ENCODE data around the gene RGS2. TPM values are rescaled to one million over a fixed set of nuclear protein-coding genes. Genes with fewer than 3 reads are reported as not detected.

Gene RGS2
- total RNA-seq, 1 donor: 86.1 TPM

DNA sequence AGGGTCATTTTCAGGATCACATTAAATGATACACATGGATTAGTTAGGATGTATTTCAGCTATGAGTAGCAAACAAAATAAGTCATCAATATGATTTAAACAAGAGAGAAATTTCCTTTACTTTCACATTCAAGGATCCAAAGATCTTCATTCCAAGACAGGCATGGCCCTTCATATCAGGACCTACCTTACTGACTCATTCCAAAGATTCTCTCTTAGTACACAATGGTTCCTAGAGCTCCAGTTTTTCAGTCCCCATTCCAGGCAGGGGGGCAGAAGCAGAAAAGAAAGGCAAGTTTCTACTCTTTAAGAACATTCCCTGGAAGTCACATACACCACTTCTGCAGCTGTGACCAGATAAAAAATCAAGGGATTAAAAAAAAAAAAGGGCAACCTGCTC lies 23.7 kb downstream of the RGS2 start:
- TF ChIP-seq, protein P1, sequence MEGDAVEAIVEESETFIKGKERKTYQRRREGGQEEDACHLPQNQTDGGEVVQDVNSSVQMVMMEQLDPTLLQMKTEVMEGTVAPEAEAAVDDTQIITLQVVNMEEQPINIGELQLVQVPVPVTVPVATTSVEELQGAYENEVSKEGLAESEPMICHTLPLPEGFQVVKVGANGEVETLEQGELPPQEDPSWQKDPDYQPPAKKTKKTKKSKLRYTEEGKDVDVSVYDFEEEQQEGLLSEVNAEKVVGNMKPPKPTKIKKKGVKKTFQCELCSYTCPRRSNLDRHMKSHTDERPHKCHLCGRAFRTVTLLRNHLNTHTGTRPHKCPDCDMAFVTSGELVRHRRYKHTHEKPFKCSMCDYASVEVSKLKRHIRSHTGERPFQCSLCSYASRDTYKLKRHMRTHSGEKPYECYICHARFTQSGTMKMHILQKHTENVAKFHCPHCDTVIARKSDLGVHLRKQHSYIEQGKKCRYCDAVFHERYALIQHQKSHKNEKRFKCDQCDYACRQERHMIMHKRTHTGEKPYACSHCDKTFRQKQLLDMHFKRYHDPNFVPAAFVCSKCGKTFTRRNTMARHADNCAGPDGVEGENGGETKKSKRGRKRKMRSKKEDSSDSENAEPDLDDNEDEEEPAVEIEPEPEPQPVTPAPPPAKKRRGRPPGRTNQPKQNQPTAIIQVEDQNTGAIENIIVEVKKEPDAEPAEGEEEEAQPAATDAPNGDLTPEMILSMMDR (IDR thresholded peaks at IDR 0.05; ENCODE audit: insufficient read depth, low read length): no peak
- no peak overlapping the region for H3K4me3 ChIP-seq (ENCODE audit: low read depth, low read length)
- peak; percentile 6 for DNase-seq (ENCODE audit: low read depth)

- TF ChIP-seq, protein P1 (IDR thresholded peaks at IDR 0.05; ENCODE audit: insufficient read depth, low read length): no peak
- DNase-seq (ENCODE audit: low read depth): no peak
- H3K4me3 ChIP-seq (ENCODE audit: low read depth, low read length): no peak overlapping the region
These were observed 26.3 kb downstream of the RGS2 start for GRCh38 chr1:192835116-192835515.

DNA sequence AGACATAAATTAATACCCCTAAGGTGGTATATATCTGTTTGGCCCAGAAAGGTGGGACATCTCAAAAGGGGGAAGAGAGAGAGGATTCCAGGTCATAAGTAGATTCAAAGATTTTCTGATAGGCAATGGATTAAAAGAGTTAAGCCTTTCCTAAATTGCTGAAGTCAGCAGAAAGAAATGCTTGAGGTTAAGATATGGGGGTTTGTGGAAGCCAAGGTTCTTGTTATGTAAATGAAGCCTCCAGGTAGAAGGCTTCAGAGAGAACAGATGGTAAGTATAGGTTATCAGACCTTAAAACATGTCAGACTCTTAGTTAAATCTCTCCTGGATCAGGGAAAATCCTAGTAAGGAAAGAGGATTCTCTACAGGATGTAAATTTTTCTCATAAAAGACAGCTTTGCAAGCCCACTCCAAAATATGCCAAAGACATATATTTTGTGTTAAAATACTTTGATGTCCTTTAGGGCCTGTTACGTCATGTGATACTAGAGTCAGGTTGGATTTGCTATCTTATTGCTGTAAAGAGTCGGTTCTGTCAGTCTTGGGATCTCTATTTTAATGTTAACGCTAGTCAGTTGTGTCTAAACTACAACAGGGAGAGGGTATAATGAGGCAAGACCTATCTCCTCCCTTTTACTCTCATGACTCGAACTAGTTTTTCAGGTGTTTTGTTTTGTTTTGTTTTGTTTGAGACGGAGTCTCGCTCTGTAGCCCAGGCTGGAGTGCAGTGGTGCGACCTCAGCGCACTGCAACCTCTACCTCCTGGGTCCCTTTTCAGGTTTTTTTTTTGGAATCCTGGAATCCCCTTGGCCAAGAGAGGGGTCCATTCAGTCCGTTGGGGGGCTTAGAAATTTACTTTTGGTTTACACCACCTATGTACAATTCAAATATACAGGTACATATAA lies 30.6 kb downstream of the RGS2 start:
- TF ChIP-seq, protein P1 (IDR thresholded peaks at IDR 0.05; ENCODE audit: insufficient read depth, low read length): no peak

GRCh38 chr1:192844360-192844759 lies 35.5 kb downstream of the RGS2 start:
- no peak for DNase-seq (ENCODE audit: low read depth)
- TF ChIP-seq, protein P1 (IDR thresholded peaks at IDR 0.05; ENCODE audit: insufficient read depth, low read length): no peak
- no peak overlapping the region for H3K4me3 ChIP-seq (ENCODE audit: low read depth, low read length)

More for the DNA sequence above, 30.6 kb downstream of the RGS2 start:
- no peak overlapping the region for H3K4me3 ChIP-seq (ENCODE audit: low read depth, low read length)
- no peak for DNase-seq (ENCODE audit: low read depth)

- H3K4me3 ChIP-seq (ENCODE audit: low read depth, low read length): no peak overlapping the region
- TF ChIP-seq, protein P1 (IDR thresholded peaks at IDR 0.05; ENCODE audit: insufficient read depth, low read length): no peak
- no peak for DNase-seq (ENCODE audit: low read depth)
These were observed 38.1 kb downstream of the RGS2 start for GRCh38 chr1:192846950-192847349.

DNA sequence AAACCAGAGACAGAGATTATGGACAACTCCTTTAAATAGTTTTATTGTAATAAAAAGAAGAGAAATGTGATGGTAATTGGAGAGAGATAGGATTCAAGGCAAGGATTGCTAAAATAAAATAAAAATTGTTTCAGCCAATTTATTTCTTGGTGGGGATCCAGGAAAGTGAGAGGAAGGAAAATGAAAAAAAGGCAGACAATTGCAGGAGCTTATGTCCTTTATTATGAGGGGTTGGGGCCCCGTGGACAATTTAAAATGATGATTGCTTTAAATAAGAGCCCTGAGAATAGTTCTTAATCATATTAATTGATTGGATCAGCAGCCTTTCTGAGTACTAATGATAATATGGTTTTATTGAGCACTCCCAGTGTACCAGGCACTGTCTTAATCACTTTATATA lies 40.2 kb downstream of the RGS2 start:
- no peak for DNase-seq (ENCODE audit: low read depth)
- TF ChIP-seq, protein P1 (IDR thresholded peaks at IDR 0.05; ENCODE audit: insufficient read depth, low read length): no peak
- no peak overlapping the region for H3K4me3 ChIP-seq (ENCODE audit: low read depth, low read length)
